Liver (tissue), 9 donors: ENCODE data around the gene ITPKB. TPM values are rescaled to one million over a fixed set of nuclear protein-coding genes. Genes with fewer than 3 reads are reported as not detected.

ENCODE experiments used
- DNase-seq: peaks from one replicate; pipeline ENCODE4 v3.0.0-alpha.2; 2017; ENCODE audit warnings: low spot score
- H3K27ac ChIP-seq, 2 donors: one replicate each; pipeline ENCODE4 v1.7.0; 2013; ENCODE audit warnings: inconsistent platforms in 2 of 2, low read length in 2 of 2, control low read depth in 1 of 2, low read depth in 1 of 2, mild to moderate bottlenecking in 1 of 2
- H3K27me3 ChIP-seq, 4 donors: one replicate each; pipeline versions ENCODE4 v1.6.1 to v1.7.0; 2013; ENCODE audit warnings: low read length in 3 of 4, inconsistent platforms in 1 of 4, mild to moderate bottlenecking in 1 of 4, moderate library complexity in 1 of 4; ENCODE audit not compliant: control insufficient read depth in 4 of 4, insufficient read depth in 4 of 4
- H3K36me3 ChIP-seq, 4 donors: one replicate each; pipeline versions ENCODE4 v1.6.1 to v1.7.0; 2013; ENCODE audit warnings: low read length in 3 of 4, mild to moderate bottlenecking in 3 of 4, low read depth in 1 of 4, moderate library complexity in 1 of 4; ENCODE audit not compliant: control insufficient read depth in 4 of 4, insufficient read depth in 3 of 4
- H3K4me1 ChIP-seq, 4 donors: one replicate each; pipeline versions ENCODE4 v1.6.1 to v1.7.0; 2013; ENCODE audit warnings: low read length in 3 of 4, mild to moderate bottlenecking in 3 of 4, moderate library complexity in 1 of 4; ENCODE audit not compliant: control insufficient read depth in 4 of 4, insufficient read depth in 4 of 4
- H3K4me3 ChIP-seq, 3 donors: one replicate each; pipeline versions ENCODE4 v1.6.1 to v1.7.0; 2013; ENCODE audit warnings: low read length in 3 of 3, control low read depth in 1 of 3, low read depth in 1 of 3, mild to moderate bottlenecking in 1 of 3
- H3K9ac ChIP-seq, 2 donors: one replicate each; pipeline ENCODE4 v1.7.0; 2013; ENCODE audit warnings: low read length in 2 of 2, mild to moderate bottlenecking in 2 of 2, moderate library complexity in 2 of 2, control low read depth in 1 of 2, low read depth in 1 of 2
- H3K9me3 ChIP-seq, 4 donors: one replicate each; pipeline versions ENCODE4 v1.6.1 to v1.7.0; 2013; ENCODE audit warnings: low read length in 3 of 4; ENCODE audit not compliant: control insufficient read depth in 4 of 4
- ATF3 ChIP-seq: IDR thresholded peaks from 2 replicates; pipeline ENCODE4 v1.6.1; 2016; ENCODE audit warnings: antibody characterized with exemption
- CTCF ChIP-seq: fragments of 150-350 bp; IDR thresholded peaks from 2 replicates; pipeline ENCODE4 v1.5.1; 2017; ENCODE audit warnings: improper control_type of control experiment, low read depth, low read length; ENCODE audit not compliant: missing input control
- EGR1 ChIP-seq, 2 donors: IDR thresholded peaks; 2 replicates each; pipeline ENCODE4 v1.6.1; 2016 to 2018; ENCODE audit warnings: antibody characterized with exemption in 2 of 2, low read depth in 2 of 2
- FOXA1 ChIP-seq: IDR thresholded peaks from 2 replicates; pipeline ENCODE4 v1.6.1; 2016; ENCODE audit warnings: antibody characterized with exemption
- FOXA2 ChIP-seq: IDR thresholded peaks from 2 replicates; pipeline ENCODE4 v1.6.1; 2016; ENCODE audit warnings: antibody characterized with exemption
- GABPA ChIP-seq, 2 donors: IDR thresholded peaks in 1 of 2; conservative IDR thresholded peaks in 1 of 2; 2 replicates each; pipeline ENCODE4 v1.6.1; 2016; ENCODE audit warnings: antibody characterized with exemption in 2 of 2, mild to moderate bottlenecking in 1 of 2, moderate library complexity in 1 of 2
- HNF4A ChIP-seq, 2 donors: conservative IDR thresholded peaks; 2 replicates each; pipeline ENCODE4 v1.6.1; 2016; ENCODE audit warnings: antibody characterized with exemption in 2 of 2, mild to moderate bottlenecking in 2 of 2
- JUND ChIP-seq, 2 donors: IDR thresholded peaks; 2 replicates each; pipeline ENCODE4 v1.6.1; 2016; ENCODE audit warnings: antibody characterized with exemption in 2 of 2
- NR2F2 ChIP-seq: IDR thresholded peaks from 2 replicates; pipeline ENCODE4 v1.6.1; 2016; ENCODE audit warnings: antibody characterized with exemption
- RAD21 ChIP-seq, 2 donors: IDR thresholded peaks; 2 replicates each; pipeline ENCODE4 v1.6.1; 2016; ENCODE audit warnings: antibody characterized with exemption in 2 of 2, mild to moderate bottlenecking in 2 of 2
- REST ChIP-seq: IDR thresholded peaks from 2 replicates; pipeline ENCODE4 v1.6.1; 2016; ENCODE audit warnings: antibody characterized with exemption, mild to moderate bottlenecking
- RXRA ChIP-seq, 2 donors: IDR thresholded peaks; 2 replicates each; pipeline ENCODE4 v1.6.1; 2017 to 2018; ENCODE audit warnings: antibody characterized with exemption in 2 of 2, mild to moderate bottlenecking in 1 of 2
- SP1 ChIP-seq: IDR thresholded peaks from 2 replicates; pipeline ENCODE4 v1.6.1; 2018; ENCODE audit warnings: antibody characterized with exemption, mild to moderate bottlenecking
- TAF1 ChIP-seq: conservative IDR thresholded peaks from 2 replicates; pipeline ENCODE4 v1.6.1; 2016; ENCODE audit warnings: antibody characterized with exemption, mild to moderate bottlenecking
- ZBTB33 ChIP-seq: IDR thresholded peaks from 2 replicates; pipeline ENCODE4 v1.6.1; 2016; ENCODE audit warnings: antibody characterized with exemption
- WGBS: extraction: QIAGEN DNeasy Blood & Tissue Kit; methylation state at CpG from one replicate; pipeline ENCODE4 v1.1.7; 2013; 5-methylcytosine and 5-hydroxymethylcytosine counted together
- polyA plus RNA-seq, 2 donors: library from polyadenylated mRNA; stranded (reverse) in 1 of 2; unstranded in 1 of 2; fragments of 200-250 nt in 1 of 2; fragments of >200 nt in 1 of 2; fragmentation: Nextera tagmentation in 1 of 2; extraction: Ambion mirVana in 1 of 2; gene quantifications; one replicate each; pipeline versions ENCODE4 v1.2.1 to v1.2.3, GENCODE V29; 2013 to 2015
- total RNA-seq, 2 donors: library from RNA; depleted of rRNA; stranded (reverse); fragments of >200 nt; gene quantifications; one replicate each; pipeline ENCODE4 v1.2.3, GENCODE V29; 2014
- donor health status: healthy.
- donor health status: healthy.
- donor health status: healthy.
- donor health status: healthy.
- donor health status: healthy.

The ITPKB gene
- total and polyA plus RNA-seq, 4 donors = 0.61 to 5.8 (median 3.7) TPM

GRCh38 chr1:226657895-226658545 lies 81.1 kb downstream of the ITPKB start (continued):
- TF ChIP-seq CTCF (no peak), RAD21 (IDR thresholded peaks at IDR 0.05) (no peak), RXRA (IDR thresholded peaks at IDR 0.05) (no peak), FOXA1 (no peak), NR2F2 (no peak), EGR1 (IDR thresholded peaks at IDR 0.05; ENCODE audit: low read depth in 2 of 2) (no peak), JUND (IDR thresholded peaks at IDR 0.05) (no peak), GABPA (IDR thresholded peaks at IDR 0.05 in 1 of 2, conservative IDR thresholded peaks at IDR 0.05 in 1 of 2) (no peak), HNF4A (conservative IDR thresholded peaks at IDR 0.05) (no peak), FOXA2 (no peak), ATF3 (no peak)

DNA sequence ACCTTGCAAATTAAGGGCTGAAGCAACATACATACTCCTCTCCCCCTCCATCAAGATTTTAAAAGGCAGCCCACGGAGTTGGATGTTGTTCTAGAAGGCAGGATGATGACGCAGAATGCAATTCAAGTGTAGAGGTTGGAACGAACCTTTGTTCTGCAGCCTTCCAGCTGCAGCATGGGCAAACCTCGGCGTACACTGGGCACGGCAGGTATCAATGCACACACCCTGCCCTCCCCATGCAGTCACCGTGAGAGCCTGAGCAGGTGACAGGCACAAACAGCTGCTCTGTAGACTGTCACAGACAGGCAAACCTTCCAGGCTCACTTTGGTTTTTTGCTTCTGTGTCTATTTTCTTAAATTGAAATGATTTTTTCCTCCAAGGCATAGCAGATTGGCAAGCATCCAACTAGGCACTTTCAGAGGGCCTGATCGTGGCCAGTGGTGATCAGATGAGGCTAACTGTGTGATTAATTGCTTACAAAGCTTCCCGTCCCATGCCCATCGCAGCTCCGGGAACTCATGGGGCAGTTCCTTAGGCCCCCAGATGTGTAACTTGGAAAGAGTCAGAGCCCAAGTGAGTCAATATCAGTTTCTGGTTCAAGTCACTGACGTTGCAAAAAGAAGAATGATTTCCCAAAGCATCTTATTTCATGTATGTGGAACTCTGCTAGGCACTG lies 82.3 kb downstream of the ITPKB start:
- TF ChIP-seq ATF3 (no peak), ZBTB33 (no peak), TAF1 (no peak)
- no peak for DNase-seq
- Histone ChIP-seq H3K36me3 (no peaks in the 10 kb centered on the region), H3K9ac (no peak overlapping the region), H3K4me3 (no peak overlapping the region), H3K4me1 (peaks cover 0 to 22% (median 2%) of the 10 kb centered on the region in 4 donors), H3K27me3 (no peaks in the 10 kb centered on the region), H3K9me3 (no peaks in the 10 kb centered on the region), H3K27ac (no peak overlapping the region)
- 63% methylated on average over 12 of the region's 12 CpGs for WGBS

GRCh38 chr1:226656201-226656600 lies 82.9 kb downstream of the ITPKB start:
- Histone ChIP-seq H3K36me3 (no peaks in the 10 kb centered on the region), H3K9me3 (no peaks in the 10 kb centered on the region), H3K9ac (no peak overlapping the region), H3K27me3 (no peaks in the 10 kb centered on the region), H3K4me3 (no peak overlapping the region), H3K27ac (no peak overlapping the region), H3K4me1 (peaks cover 0 to 22% (median 2%) of the 10 kb centered on the region in 4 donors)
- TF ChIP-seq SP1 = no peak
- no peak for TF ChIP-seq RXRA (IDR thresholded peaks at IDR 0.05)
- TF ChIP-seq REST = no peak
- TF ChIP-seq FOXA1 = no peak
- TF ChIP-seq JUND (IDR thresholded peaks at IDR 0.05) = no peak
- 75% methylated on average over 4 of the region's 4 CpGs for WGBS
- no peak for DNase-seq
